Left forelimb (tissue), 1 donor: ENCODE measurements around the gene GK.
"Not testable (repeated sequence)": the region's sequence is repeated elsewhere in the genome, so short reads cannot be mapped to it uniquely, and the experiment has no call there.

Source experiments
- DNase-seq: peaks from one replicate; pipeline ENCODE4 v3.0.0-alpha.2; 2018; ENCODE audit warnings: low spot score

Gene GK

DNA sequence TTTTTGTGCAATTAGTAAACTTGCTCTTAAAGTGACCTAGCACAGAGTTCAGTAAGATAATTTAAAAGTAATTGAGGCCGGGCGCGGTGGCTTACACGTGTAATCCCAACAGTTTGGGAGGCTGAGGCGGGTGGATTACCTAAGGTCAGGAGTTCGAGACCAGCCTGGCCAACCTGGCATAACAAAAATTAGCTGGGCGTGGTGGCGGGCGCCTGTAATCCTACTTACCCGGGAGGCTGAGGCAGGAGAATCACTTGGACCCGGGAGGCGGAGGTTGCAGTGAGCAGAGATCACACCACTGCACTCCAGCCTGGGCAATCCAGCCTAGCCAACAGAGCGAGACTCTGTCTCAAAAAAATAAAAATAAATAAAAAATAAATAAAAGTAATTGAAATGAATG lies 1.2 kb downstream of the GK start:
- not testable (repeated sequence) for DNase-seq

GRCh38 chrX:30654989-30655607 lies 1.9 kb downstream of the GK start:
- no peak for DNase-seq

GRCh38 chrX:30655991-30656390 lies 2.8 kb downstream of the GK start:
- no peak for DNase-seq

DNA sequence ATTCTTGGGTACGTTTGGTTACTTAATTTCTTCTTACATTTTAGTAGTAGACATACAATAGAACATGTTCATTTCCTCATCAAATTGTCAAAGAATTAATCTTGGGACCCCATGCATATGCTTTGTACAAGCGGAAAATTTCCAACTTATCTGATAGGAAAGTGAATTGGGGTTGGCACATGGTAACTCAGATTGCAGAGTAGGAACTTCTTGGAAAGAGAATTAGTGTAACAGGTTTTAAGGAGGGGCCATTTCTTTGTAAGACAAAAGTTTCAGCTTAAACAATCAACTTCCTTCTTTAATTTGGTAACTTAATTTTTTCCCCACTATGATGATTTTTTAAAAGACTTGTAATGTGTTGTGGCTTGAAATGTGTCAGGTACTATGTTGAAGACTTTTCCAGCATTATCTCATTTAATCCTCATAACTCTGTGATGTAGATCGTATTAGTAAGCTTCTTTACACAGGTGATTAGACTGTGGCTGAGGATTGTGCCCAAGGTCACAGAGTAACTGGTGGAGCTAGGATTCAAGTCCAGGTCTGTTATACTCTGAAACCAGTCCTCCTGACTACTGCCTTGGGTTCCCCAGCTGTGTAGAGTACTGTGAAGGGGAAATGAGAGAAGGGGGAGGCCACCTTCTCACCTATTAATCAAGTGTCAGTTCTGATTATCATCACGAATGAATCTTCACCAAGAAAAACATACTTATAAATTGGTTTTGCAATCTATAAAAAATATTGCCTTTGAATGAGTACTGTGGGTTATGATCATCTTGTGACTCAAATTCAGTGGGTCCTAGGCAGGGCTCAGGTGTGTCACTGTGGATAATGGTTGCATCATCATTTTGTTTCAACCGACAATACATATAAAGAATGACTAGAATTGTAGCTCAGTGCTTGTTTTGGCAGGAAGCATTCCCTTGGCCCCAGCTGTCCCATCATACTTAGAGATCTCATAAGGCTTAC lies 4.3 kb downstream of the GK start:
- no peak for DNase-seq

DNA sequence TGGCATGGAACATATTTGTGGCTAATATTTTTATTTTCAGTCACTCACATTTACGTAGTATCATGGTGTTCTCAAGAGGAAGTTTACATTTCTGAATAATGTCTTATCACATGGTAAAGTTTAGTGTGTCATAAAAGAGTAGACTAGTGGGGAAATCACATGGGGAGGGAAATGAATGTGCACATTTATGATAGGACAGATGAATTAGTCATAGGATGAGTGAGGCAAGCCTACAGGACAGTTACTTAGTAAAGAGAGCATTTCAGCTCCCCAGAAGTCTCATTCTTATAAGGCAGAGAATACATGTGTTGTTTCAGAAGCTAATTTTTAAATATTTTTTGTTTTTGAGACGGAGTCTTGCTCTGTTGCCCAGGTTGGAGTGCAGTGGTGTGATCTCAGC lies 6.2 kb downstream of the GK start:
- no peak for DNase-seq

- DNase-seq: no peak
Measured at GRCh38 chrX:30661228-30661627, 8.0 kb downstream of the GK start.

DNA sequence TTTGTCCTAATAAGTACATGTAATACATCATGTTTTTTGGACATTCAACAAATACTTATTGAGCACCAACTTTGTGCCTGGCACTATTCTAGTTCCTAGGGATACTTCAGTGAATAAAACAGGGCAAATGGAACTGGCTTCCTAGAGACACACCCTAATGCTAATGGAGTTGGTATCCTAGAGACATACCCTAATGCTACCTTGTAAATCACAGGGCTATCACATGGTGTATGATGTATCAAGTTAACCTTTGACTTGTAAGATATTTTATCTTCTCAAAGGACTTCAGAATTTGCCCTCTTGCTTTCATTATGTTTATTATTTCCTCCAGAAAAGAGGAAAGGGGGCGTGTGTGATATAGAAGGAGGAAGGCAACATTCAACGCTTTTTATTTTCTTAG lies 10.1 kb downstream of the GK start:
- DNase-seq: no peak

DNA sequence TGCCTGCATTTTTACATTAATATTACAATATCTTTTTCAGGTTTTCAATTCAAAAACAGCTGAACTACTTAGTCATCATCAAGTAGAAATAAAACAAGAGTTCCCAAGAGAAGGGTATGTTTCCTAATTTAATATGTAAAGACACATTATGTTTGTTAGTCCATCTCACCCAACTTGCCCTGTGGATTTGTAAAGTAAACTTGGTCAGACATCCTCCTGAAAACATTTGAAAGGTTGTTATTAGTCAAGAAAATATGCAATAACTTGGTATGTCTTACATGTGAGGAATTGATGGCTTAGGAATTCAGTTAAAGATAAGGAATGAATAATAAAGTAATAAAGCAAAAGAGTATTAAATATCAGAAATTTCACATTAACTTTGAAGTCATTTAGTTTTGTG lies 12.2 kb downstream of the GK start:
- no peak for DNase-seq

- no peak for DNase-seq
Measured at GRCh38 chrX:30666094-30666493, 12.9 kb downstream of the GK start.

GRCh38 chrX:30668581-30668980 lies 15.4 kb downstream of the GK start:
- DNase-seq: no peak

- DNase-seq: not testable (repeated sequence)
Measured at GRCh38 chrX:30671189-30671588, 18.0 kb downstream of the GK start.

DNA sequence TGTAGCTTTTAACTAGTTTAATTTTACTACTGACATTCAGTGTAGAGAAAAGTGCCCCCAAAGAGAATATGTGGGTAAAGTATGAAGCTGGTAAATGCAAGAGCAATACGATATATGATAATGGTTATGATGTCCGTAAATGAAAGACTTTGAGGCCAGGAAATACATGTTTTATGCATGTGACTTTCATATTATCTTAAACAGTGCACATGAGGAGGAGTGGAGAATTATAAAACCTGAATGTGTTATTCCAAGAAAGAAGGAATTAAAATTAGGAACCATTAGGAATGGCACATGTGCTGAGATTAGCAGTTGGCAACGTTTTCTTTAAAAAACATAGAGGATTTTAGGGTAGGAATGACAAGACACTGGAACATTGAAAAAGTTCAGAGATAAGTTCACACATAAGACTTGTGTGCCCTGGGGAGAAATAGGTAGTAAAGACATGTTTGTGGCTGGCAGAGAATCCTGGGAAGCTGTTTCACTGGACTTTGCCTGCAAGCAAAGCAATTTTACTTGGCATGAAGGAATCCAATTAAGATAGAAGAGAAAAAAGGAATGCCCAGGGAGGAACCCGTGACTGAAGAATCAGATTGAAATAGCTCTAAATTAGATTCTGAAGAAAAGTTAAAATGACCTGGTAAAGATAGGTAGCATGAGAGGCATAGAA lies 20.0 kb downstream of the GK start:
- DNase-seq: no peak

DNA sequence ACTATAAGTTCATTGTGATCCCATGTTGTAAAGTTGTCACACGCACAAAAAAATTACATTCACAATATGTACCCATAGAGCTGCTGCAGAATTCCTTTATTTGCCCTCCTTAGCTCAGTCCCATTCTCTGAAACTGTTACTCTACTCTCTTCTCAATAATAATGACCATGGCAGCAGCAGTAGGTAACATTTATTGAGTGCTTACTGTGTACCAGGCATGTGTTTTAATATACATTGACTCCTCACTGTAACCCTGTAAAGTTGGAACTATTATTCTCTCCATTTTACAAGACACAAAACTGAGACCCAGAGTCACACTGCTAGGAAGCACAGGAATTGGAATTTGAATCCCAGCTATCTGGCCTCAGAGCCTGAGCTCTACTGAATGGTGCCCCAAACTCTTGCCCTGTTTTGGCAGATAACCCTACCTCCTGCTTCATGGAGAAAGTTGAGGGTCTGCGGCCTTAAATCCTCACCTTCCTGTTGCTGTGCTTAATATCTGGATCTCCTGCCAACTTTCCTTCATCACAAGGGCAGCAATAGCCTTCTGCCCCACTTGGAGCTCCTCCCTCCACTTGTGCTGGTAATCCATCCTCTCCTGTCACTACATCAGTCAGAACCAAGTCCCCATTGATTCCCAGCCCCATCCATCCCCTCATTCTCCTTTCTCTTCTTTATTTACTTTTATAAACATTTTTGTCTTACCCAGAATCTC lies 20.8 kb downstream of the GK start:
- no peak for DNase-seq

- no peak for DNase-seq
Measured at GRCh38 chrX:30674799-30675198, 21.6 kb downstream of the GK start.

DNA sequence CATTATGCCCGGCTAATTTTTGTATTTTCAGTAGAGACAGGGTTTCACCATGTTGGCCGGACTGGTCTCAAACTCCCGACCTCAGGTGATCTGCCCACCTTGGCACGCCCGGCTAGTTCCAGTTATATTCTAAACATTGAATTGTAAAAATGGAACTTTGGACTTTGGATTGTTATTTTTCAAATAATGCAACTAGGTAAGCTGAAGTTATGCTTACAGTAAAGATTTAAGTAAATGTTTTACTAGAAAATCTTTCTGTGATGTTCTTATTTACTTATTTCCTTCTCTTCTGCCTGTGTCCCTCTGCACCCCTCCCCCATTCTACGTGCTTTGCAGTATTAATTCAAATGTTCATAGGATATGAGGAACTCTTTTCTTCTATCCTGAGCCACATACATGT lies 26.1 kb downstream of the GK start:
- no peak for DNase-seq

DNA sequence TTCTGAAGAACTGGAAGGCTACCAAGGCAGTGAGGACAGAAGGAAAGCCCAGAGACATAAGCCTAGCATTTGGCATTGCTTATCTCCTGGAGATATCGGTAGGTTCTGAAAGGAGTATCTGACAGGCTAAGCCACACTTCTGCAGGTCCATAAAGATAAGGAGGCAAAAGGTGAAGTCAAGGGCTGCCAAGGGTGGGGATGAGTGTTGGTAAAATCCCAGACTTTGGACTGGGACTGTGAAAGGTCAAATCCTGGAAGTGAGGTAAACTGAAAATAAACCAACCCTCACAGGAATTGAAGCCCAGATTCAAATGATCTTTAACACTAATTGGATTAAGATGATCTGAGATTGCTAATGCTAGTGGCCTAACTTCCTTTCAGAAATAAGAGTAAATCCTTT lies 27.4 kb downstream of the GK start:
- no peak for DNase-seq

- no peak for DNase-seq
Measured at GRCh38 chrX:30688641-30689040, 35.4 kb downstream of the GK start.

GRCh38 chrX:30689116-30689515 lies 35.9 kb downstream of the GK start:
- DNase-seq: no peak

- no peak for DNase-seq
Measured at GRCh38 chrX:30690330-30690729, 37.1 kb downstream of the GK start.

DNA sequence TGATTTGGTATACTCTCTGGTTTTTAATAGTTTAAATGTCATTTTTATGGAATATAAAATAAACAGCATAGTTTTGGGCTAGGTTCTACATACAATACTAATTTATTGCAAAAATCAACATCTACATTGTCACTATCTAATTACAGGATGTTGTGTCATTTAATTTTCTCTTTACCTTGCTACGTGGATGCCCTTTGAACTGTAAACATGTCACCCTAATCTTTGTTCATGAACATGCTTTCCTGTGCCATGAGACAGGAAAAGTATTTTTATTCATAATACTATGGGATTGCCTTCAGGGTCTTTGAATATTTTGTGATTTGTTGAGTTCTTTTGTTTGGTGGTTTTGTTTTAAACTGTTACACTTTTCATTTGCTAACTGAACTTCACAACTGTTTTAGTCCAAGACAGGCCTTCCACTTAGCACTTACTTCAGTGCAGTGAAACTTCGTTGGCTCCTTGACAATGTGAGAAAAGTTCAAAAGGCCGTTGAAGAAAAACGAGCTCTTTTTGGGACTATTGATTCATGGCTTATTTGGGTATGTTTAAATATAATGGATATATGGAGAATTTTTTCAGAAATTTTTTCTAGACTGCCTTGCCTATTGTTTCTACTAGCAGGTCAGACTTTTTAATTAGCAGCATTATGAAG lies 40.9 kb downstream of the GK start:
- DNase-seq: no peak

- DNase-seq: no peak
Measured at GRCh38 chrX:30702736-30703135, 49.5 kb downstream of the GK start.
